Measurements from ENCODE around the gene ERFE.

DNA sequence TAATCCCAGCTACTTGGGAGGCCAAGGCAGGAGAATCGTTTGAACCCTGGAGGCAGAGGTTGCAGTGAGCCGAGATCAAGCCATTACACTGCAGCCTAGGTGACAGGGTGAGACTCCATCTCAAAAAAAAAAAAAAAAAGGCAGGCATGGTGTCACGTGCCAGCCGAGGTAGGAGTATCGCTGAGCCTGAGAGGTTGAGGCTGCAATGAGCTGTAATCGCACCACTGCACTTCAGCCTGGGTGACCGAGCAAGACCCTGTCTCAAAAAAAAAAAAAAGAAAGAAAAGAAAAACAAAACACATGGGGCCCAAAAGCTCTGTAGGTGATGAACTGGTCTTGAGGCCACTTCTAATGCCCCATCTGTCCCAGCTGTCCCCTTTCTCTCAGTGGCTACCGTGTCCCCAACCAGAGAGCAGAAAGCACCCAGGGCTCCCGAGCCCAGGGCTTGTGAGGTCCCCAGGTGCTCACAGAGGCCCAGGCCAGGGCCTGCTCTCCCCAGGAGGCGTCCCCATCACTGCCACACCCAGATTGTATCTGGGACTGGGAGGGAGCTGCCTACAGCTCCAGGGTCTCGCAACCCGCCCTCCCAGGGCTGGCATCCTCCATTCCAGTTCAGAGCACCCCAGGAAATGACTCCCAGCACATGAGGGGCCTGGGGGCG lies 11.8 kb upstream of the ERFE start:
- TF ChIP-seq, protein P1, sequence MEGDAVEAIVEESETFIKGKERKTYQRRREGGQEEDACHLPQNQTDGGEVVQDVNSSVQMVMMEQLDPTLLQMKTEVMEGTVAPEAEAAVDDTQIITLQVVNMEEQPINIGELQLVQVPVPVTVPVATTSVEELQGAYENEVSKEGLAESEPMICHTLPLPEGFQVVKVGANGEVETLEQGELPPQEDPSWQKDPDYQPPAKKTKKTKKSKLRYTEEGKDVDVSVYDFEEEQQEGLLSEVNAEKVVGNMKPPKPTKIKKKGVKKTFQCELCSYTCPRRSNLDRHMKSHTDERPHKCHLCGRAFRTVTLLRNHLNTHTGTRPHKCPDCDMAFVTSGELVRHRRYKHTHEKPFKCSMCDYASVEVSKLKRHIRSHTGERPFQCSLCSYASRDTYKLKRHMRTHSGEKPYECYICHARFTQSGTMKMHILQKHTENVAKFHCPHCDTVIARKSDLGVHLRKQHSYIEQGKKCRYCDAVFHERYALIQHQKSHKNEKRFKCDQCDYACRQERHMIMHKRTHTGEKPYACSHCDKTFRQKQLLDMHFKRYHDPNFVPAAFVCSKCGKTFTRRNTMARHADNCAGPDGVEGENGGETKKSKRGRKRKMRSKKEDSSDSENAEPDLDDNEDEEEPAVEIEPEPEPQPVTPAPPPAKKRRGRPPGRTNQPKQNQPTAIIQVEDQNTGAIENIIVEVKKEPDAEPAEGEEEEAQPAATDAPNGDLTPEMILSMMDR (conservative IDR thresholded peaks at IDR 0.05): no peak
- TF ChIP-seq EZH2 (IDR thresholded peaks at IDR 0.05; ENCODE audit: low read depth): no peak
